K562 (cell line): ENCODE measurements around the gene CLDN14. TPM values are rescaled to one million over a fixed set of nuclear protein-coding genes. Genes with fewer than 3 reads are reported as not detected.

Experiments used
- ATF2 ChIP-seq: sonication (generic); formaldehyde crosslinking; IDR thresholded peaks from 2 replicates; pipeline ENCODE4 v1.8.1; 2022; ENCODE audit warnings: missing genetic modification reagents
- CBX3 ChIP-seq, 2 experiments: IDR thresholded peaks; 1 replicate in 1 of 2; 2 replicates in 1 of 2; pipeline ENCODE4 v1.6.1; 2012; ENCODE audit warnings: inconsistent platforms in 2 of 2, low read length in 2 of 2, borderline replicate concordance in 1 of 2, control low read depth in 1 of 2
- CHD1 ChIP-seq: fragments of 200-600 bp; sonication (generic); IDR thresholded peaks from one replicate; pipeline ENCODE4 v1.6.1; 2012; ENCODE audit warnings: mild to moderate bottlenecking, moderate library complexity, low read length, inconsistent platforms
- CREB1 ChIP-seq, 2 experiments: sonication (generic) in 1 of 2; formaldehyde crosslinking in 1 of 2; IDR thresholded peaks; 2 replicates each; pipeline versions ENCODE4 v1.6.1 to v1.8.0; 2012 to 2022; ENCODE audit warnings: inconsistent platforms in 1 of 2, mild to moderate bottlenecking in 1 of 2, missing genetic modification reagents in 1 of 2, moderate library complexity in 1 of 2
- DEAF1 ChIP-seq: fragments of 450-650 bp; formaldehyde crosslinking; IDR thresholded peaks from 2 replicates; pipeline ENCODE4 v1.4.0; 2020; ENCODE audit warnings: mild to moderate bottlenecking, moderate library complexity
- EP300 ChIP-seq: IDR thresholded peaks from 2 replicates; pipeline ENCODE4 v1.6.1; 2012; ENCODE audit warnings: low read length, improper control_type of control experiment
- KAT8 ChIP-seq: fragments of 450-650 bp; IDR thresholded peaks from 2 replicates; pipeline ENCODE4 v1.6.1; 2016; ENCODE audit warnings: low read depth, mild to moderate bottlenecking
- KLF13 ChIP-seq: fragments of 450-650 bp; IDR thresholded peaks from 2 replicates; pipeline ENCODE4 v1.6.1; 2016; ENCODE audit warnings: missing genetic modification characterization, low read depth, mild to moderate bottlenecking, missing compliant biosample characterization, moderate library complexity, borderline replicate concordance
- KLF16 ChIP-seq: IDR thresholded peaks from 2 replicates; pipeline ENCODE4 v1.6.1; 2016; ENCODE audit warnings: antibody characterized with exemption
- MAFG ChIP-seq: fragments of 450-650 bp; conservative IDR thresholded peaks from 2 replicates; pipeline ENCODE4 v1.6.1; 2016; ENCODE audit warnings: missing genetic modification characterization, missing compliant biosample characterization
- NFE2 ChIP-seq: IDR thresholded peaks from 2 replicates; pipeline ENCODE4 v1.6.1; 2014; ENCODE audit warnings: antibody characterized with exemption, low read depth
- NFYB ChIP-seq: IDR thresholded peaks from 2 replicates; pipeline ENCODE4 v1.6.1; 2011; ENCODE audit warnings: mild to moderate bottlenecking, moderate library complexity; ENCODE audit not compliant: insufficient read length; ENCODE audit errors: extremely low read depth
- NR4A1 ChIP-seq, 2 experiments: fragments of 250-450 bp in 1 of 2; fragments of 450-650 bp in 1 of 2; sonication (Bioruptor Pico) in 1 of 2; IDR thresholded peaks; 2 replicates each; pipeline versions ENCODE4 v1.4.0 to v1.6.1; 2016 to 2020; ENCODE audit warnings: mild to moderate bottlenecking in 2 of 2, missing compliant biosample characterization in 1 of 2, missing genetic modification characterization in 1 of 2, moderate library complexity in 1 of 2
- PHB2 ChIP-seq: fragments of 450-650 bp; IDR thresholded peaks from 2 replicates; pipeline ENCODE4 v1.6.1; 2017; ENCODE audit warnings: low read depth
- PRMT5 ChIP-seq: sonication (generic); formaldehyde crosslinking; IDR thresholded peaks from 2 replicates; pipeline ENCODE4 v1.5.0; 2020; ENCODE audit warnings: missing genetic modification reagents
- RAD21 ChIP-seq, 2 experiments: fragments of 250-450 bp in 1 of 2; fragments of 450-650 bp in 1 of 2; sonication (Bioruptor Pico) in 1 of 2; formaldehyde crosslinking in 1 of 2; IDR thresholded peaks in 1 of 2; conservative IDR thresholded peaks in 1 of 2; 2 replicates each; pipeline versions ENCODE4 v1.4.0 to v1.8.0; 2020 to 2022; ENCODE audit warnings: mild to moderate bottlenecking in 2 of 2, moderate library complexity in 1 of 2
- RBM34 ChIP-seq: fragments of 200-400 bp; formaldehyde crosslinking; IDR thresholded peaks from 2 replicates; pipeline ENCODE4 v1.6.1; 2018; ENCODE audit warnings: low read length, borderline replicate concordance; ENCODE audit not compliant: insufficient read depth
- TCFL5 ChIP-seq: fragments of 250-450 bp; sonication (Bioruptor Pico); conservative IDR thresholded peaks from 2 replicates; pipeline ENCODE4 v1.6.1; 2021; ENCODE audit warnings: mild to moderate bottlenecking, moderate library complexity, matching md5 sums
- TRIM28 ChIP-seq: fragments of 450-650 bp; IDR thresholded peaks from 2 replicates; pipeline ENCODE4 v1.6.1; 2017
- ZNF140 ChIP-seq: fragments of 250-450 bp; sonication (Bioruptor Pico); IDR thresholded peaks from 2 replicates; pipeline ENCODE4 v1.8.0; 2021; ENCODE audit warnings: moderate library complexity, mild to moderate bottlenecking, inconsistent platforms
- ZNF175 ChIP-seq: fragments of 200-800 bp; sonication (Bioruptor generic); IDR thresholded peaks from 2 replicates; pipeline ENCODE4 v1.6.1; 2016; ENCODE audit warnings: low read depth, mild to moderate bottlenecking, missing genetic modification characterization, missing compliant biosample characterization
- ZNF655 ChIP-seq: fragments of 250-450 bp; sonication (Bioruptor Pico); IDR thresholded peaks from 2 replicates; pipeline ENCODE4 v1.5.0; 2021
- polyA plus RNA-seq, 8 experiments: library from polyadenylated mRNA; depleted of rRNA in 4 of 8; stranded (reverse) in 5 of 8; unstranded in 3 of 8; fragments of >200 nt; fragmentation: Nextera tagmentation in 2 of 8; fragmentation: Illumina TruSeq in 1 of 8; extraction: Ambion mirVana in 2 of 8; extraction: Trizol in 1 of 8; gene quantifications; 2 replicates each; pipeline versions ENCODE4 v1.2.1 to v1.2.3, GENCODE V29; 2011 to 2014; ENCODE audit warnings: inconsistent platforms in 1 of 8, missing spikeins in 1 of 8
- total RNA-seq, 7 experiments: library from RNA; depleted of rRNA in 6 of 7; stranded (reverse); fragments of >200 nt in 6 of 7; fragmentation: Illumina TruSeq in 2 of 7; extraction: Trizol in 2 of 7; gene quantifications; 2 replicates each; pipeline versions ENCODE4 v1.2.1 to v1.2.3, GENCODE V29; 2011 to 2021; ENCODE audit warnings: low replicate concordance in 1 of 7

CLDN14 gene
- total and polyA plus RNA-seq, 9 of the 15 experiments (the other 6 are each of a cell fraction or from before 2014, with no cell fraction given): not detected

GRCh38 chr21:36422279-36423098, 57.4 kb downstream of the CLDN14 start (continued):
- no peak for TF ChIP-seq CBX3 (IDR thresholded peaks at IDR 0.05; ENCODE audit: borderline replicate concordance in 1 of 2, low read length in 2 of 2)
- no peak for TF ChIP-seq ZNF655
- no peak for TF ChIP-seq KLF13 (tag)
- TF ChIP-seq EP300: no peak
- TF ChIP-seq NFYB: no peak
- no peak for TF ChIP-seq RBM34
- no peak for TF ChIP-seq KAT8
- no peak for TF ChIP-seq ATF2
- no peak for TF ChIP-seq DEAF1 (CRISPR knock-in tag)
- no peak for TF ChIP-seq NR4A1 (CRISPR knock-in tag; IDR thresholded peaks at IDR 0.05)
- TF ChIP-seq NR4A1 (tag; IDR thresholded peaks at IDR 0.05): no peak
- TF ChIP-seq RAD21 (CRISPR knock-in tag; conservative IDR thresholded peaks at IDR 0.05 in 1 of 2, IDR thresholded peaks at IDR 0.05 in 1 of 2): peak; percentile 57 to 82
- TF ChIP-seq NFE2: no peak
- no peak for TF ChIP-seq CHD1
- TF ChIP-seq PRMT5 (CRISPR knock-in tag): no peak
- TF ChIP-seq TCFL5 (CRISPR knock-in tag): no peak
- no peak for TF ChIP-seq MAFG (tag)
- no peak; the same call in 1 of the 2 replicates for TF ChIP-seq ZNF175 (CRISPR knock-in tag)
- TF ChIP-seq CREB1 (IDR thresholded peaks at IDR 0.05): no peak
- no peak for TF ChIP-seq CREB1 (CRISPR knock-in tag; IDR thresholded peaks at IDR 0.05)
- no peak for TF ChIP-seq ZNF140 (CRISPR knock-in tag)
- 0 out of 2 replicates have a peak, but pooled peaks have one; percentile 23 for TF ChIP-seq KLF16
- TF ChIP-seq TRIM28: no peak
- TF ChIP-seq PHB2: no peak
